Loucy (cell line): ENCODE measurements around the gene BRSK2.

Experiments
- EZH2phosphoT487 ChIP-seq: fragments of 200-600 bp; IDR thresholded peaks from 2 replicates; pipeline ENCODE4 v1.6.1; 2018; ENCODE audit warnings: antibody characterized with exemption, mild to moderate bottlenecking, moderate library complexity, borderline replicate concordance
- TF ChIP-seq, protein P1 (sequence below): fragments of 200-600 bp; sonication (generic); conservative IDR thresholded peaks from 2 replicates; pipeline ENCODE4 v1.5.1; 2014; ENCODE audit warnings: mild to moderate bottlenecking, antibody characterized with exemption, low read length

GRCh38 chr11:1342946-1343345 lies 46.8 kb upstream of the BRSK2 start:
- TF ChIP-seq, protein P1, sequence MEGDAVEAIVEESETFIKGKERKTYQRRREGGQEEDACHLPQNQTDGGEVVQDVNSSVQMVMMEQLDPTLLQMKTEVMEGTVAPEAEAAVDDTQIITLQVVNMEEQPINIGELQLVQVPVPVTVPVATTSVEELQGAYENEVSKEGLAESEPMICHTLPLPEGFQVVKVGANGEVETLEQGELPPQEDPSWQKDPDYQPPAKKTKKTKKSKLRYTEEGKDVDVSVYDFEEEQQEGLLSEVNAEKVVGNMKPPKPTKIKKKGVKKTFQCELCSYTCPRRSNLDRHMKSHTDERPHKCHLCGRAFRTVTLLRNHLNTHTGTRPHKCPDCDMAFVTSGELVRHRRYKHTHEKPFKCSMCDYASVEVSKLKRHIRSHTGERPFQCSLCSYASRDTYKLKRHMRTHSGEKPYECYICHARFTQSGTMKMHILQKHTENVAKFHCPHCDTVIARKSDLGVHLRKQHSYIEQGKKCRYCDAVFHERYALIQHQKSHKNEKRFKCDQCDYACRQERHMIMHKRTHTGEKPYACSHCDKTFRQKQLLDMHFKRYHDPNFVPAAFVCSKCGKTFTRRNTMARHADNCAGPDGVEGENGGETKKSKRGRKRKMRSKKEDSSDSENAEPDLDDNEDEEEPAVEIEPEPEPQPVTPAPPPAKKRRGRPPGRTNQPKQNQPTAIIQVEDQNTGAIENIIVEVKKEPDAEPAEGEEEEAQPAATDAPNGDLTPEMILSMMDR: no peak
- TF ChIP-seq EZH2phosphoT487: no peak
